ENCODE results near the gene COL5A1.

COL5A1 gene

DNA sequence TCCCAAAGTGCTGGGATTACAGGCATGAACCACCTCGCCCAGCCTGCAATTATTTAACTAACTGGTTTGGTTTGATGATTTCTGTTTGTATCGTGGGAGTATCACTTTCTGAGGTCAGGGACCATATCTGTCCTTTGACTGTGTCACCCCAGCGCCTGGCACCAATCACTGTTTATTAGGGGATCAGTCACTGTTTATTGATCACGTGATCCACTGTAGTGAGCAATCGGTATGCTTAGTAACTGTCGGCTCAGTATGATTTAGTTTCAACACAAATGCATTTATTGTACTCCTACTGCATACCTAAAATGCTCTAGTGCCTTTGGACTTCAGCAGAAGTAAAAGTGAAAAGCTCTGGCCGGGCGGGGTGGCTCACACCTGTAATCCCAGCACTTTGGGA is 54.8 kb downstream of the COL5A1 start:
- no peaks in the 10 kb centered on the region for H3K79me2 ChIP-seq (ENCODE audit: low read length)
- H3K4me1 ChIP-seq (ENCODE audit: low read length), result peaks cover 3% of the 10 kb centered on the region; the same call in 1 of the 2 replicates
- H3K4me2 ChIP-seq (ENCODE audit: low read length), result no peak overlapping the region
- no peak overlapping the region for H3K4me3 ChIP-seq (ENCODE audit: low read length)
- no peak overlapping the region for H3K27ac ChIP-seq (ENCODE audit: low read length)
- no peaks in the 10 kb centered on the region for H3K27me3 ChIP-seq (ENCODE audit: low read depth, low read length)
- no peaks in the 10 kb centered on the region for H4K20me1 ChIP-seq (ENCODE audit: insufficient read depth, low read length)
- no peak overlapping the region for H3K9ac ChIP-seq (ENCODE audit: low read length)
- H2AFZ ChIP-seq (ENCODE audit: low read depth, low read length), result no peak overlapping the region
- TF ChIP-seq CTCF (IDR thresholded peaks at IDR 0.05; ENCODE audit: low read depth, low read length) (no peak), EZH2phosphoT487 (IDR thresholded peaks at IDR 0.05; ENCODE audit: low read depth) (no peak)
- H3K36me3 ChIP-seq (replicated peaks; ENCODE audit: low read depth, low read length), result no peaks in the 10 kb centered on the region
- no peaks in the 10 kb centered on the region for H3K9me3 ChIP-seq (ENCODE audit: insufficient read depth, low read length)

GRCh38 chr9:134698111-134698510 is 56.5 kb downstream of the COL5A1 start:
- H3K79me2 ChIP-seq (ENCODE audit: low read length), result no peaks in the 10 kb centered on the region
- H4K20me1 ChIP-seq (ENCODE audit: insufficient read depth, low read length), result no peaks in the 10 kb centered on the region
- H3K27ac ChIP-seq (ENCODE audit: low read length), result no peak overlapping the region
- no peaks in the 10 kb centered on the region for H3K27me3 ChIP-seq (ENCODE audit: low read depth, low read length)
- no peak overlapping the region for H3K4me3 ChIP-seq (ENCODE audit: low read length)
- no peaks in the 10 kb centered on the region for H3K36me3 ChIP-seq (replicated peaks; ENCODE audit: low read depth, low read length)
- peaks cover 3% of the 10 kb centered on the region; the same call in 1 of the 2 replicates for H3K4me1 ChIP-seq (ENCODE audit: low read length)
- H3K9me3 ChIP-seq (ENCODE audit: insufficient read depth, low read length), result no peaks in the 10 kb centered on the region
- H2AFZ ChIP-seq (ENCODE audit: low read depth, low read length), result no peak overlapping the region
- no peak overlapping the region for H3K4me2 ChIP-seq (ENCODE audit: low read length)
- H3K9ac ChIP-seq (ENCODE audit: low read length), result no peak overlapping the region
- no peak for TF ChIP-seq CTCF (IDR thresholded peaks at IDR 0.05; ENCODE audit: low read depth, low read length)
- TF ChIP-seq EZH2phosphoT487 (IDR thresholded peaks at IDR 0.05; ENCODE audit: low read depth), result no peak

- TF ChIP-seq CTCF (IDR thresholded peaks at IDR 0.05; ENCODE audit: low read depth, low read length), result peak; percentile 90
- TF ChIP-seq EZH2phosphoT487 (IDR thresholded peaks at IDR 0.05; ENCODE audit: low read depth), result no peak
- no peak overlapping the region for H3K27ac ChIP-seq (ENCODE audit: low read length)
- no peak overlapping the region for H3K9ac ChIP-seq (ENCODE audit: low read length)
- H3K4me2 ChIP-seq (ENCODE audit: low read length), result no peak overlapping the region
- no peaks in the 10 kb centered on the region for H4K20me1 ChIP-seq (ENCODE audit: insufficient read depth, low read length)
- H2AFZ ChIP-seq (ENCODE audit: low read depth, low read length), result no peak overlapping the region
- no peak overlapping the region for H3K4me3 ChIP-seq (ENCODE audit: low read length)
- H3K36me3 ChIP-seq (replicated peaks; ENCODE audit: low read depth, low read length), result no peaks in the 10 kb centered on the region
- H3K4me1 ChIP-seq (ENCODE audit: low read length), result peaks cover 3% of the 10 kb centered on the region; the same call in 1 of the 2 replicates
- H3K27me3 ChIP-seq (ENCODE audit: low read depth, low read length), result no peaks in the 10 kb centered on the region
- H3K9me3 ChIP-seq (ENCODE audit: insufficient read depth, low read length), result no peaks in the 10 kb centered on the region
- no peaks in the 10 kb centered on the region for H3K79me2 ChIP-seq (ENCODE audit: low read length)
Observed at GRCh38 chr9:134698587-134699342, 57.2 kb downstream of the COL5A1 start.

GRCh38 chr9:134699343-134699740 is 57.7 kb downstream of the COL5A1 start:
- TF ChIP-seq EZH2phosphoT487 (IDR thresholded peaks at IDR 0.05; ENCODE audit: low read depth) (no peak), CTCF (IDR thresholded peaks at IDR 0.05; ENCODE audit: low read depth, low read length) (no peak)
- Histone ChIP-seq H3K27ac (ENCODE audit: low read length) (no peak overlapping the region), H3K4me2 (ENCODE audit: low read length) (no peak overlapping the region), H3K4me3 (ENCODE audit: low read length) (no peak overlapping the region), H3K9ac (ENCODE audit: low read length) (no peak overlapping the region), H4K20me1 (ENCODE audit: insufficient read depth, low read length) (no peaks in the 10 kb centered on the region), H2AFZ (ENCODE audit: low read depth, low read length) (no peak overlapping the region), H3K4me1 (ENCODE audit: low read length) (peaks cover 3% of the 10 kb centered on the region; the same call in 1 of the 2 replicates), H3K36me3 (replicated peaks; ENCODE audit: low read depth, low read length) (no peaks in the 10 kb centered on the region), H3K79me2 (ENCODE audit: low read length) (no peaks in the 10 kb centered on the region), H3K9me3 (ENCODE audit: insufficient read depth, low read length) (no peaks in the 10 kb centered on the region), H3K27me3 (ENCODE audit: low read depth, low read length) (peaks cover 4% of the 10 kb centered on the region; the same call in 1 of the 2 replicates)
